ENCODE measurements around the gene GRAMD1B.
"Not testable (repeated sequence)": the region's sequence is repeated elsewhere in the genome, so short reads cannot be mapped to it uniquely, and the experiment has no call there.

GRAMD1B gene

DNA sequence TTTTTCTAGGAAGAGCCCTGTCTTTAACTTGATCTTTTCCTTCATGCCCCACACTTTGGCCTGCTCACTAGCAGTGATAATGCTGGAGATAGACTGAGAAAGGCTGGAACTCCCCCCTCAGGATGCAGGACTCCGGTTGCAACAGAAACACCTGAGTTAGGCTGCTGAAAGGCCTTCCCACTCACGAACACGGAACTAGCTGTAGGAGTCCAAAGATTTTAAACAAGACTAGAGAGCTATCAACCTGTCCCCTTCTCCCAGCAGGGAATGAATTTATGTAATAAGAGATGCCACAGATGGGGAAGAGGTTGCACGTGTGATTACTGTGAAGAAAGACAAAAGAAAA lies 211.4 kb downstream of the GRAMD1B start:
- DNase-seq (ENCODE audit: low spot score): no peak

GRCh38 chr11:123642435-123642834 lies 212.4 kb downstream of the GRAMD1B start:
- no peak for DNase-seq (ENCODE audit: low spot score)

GRCh38 chr11:123645286-123645975 lies 215.4 kb downstream of the GRAMD1B start:
- no peak for DNase-seq (ENCODE audit: low spot score)

GRCh38 chr11:123650901-123651300 lies 220.8 kb downstream of the GRAMD1B start:
- DNase-seq (ENCODE audit: low spot score): no peak

GRCh38 chr11:123652599-123652998 lies 222.5 kb downstream of the GRAMD1B start:
- DNase-seq (ENCODE audit: low spot score): no peak

- DNase-seq (ENCODE audit: low spot score): no peak
These were observed 223.4 kb downstream of the GRAMD1B start for GRCh38 chr11:123653483-123653826.

DNA sequence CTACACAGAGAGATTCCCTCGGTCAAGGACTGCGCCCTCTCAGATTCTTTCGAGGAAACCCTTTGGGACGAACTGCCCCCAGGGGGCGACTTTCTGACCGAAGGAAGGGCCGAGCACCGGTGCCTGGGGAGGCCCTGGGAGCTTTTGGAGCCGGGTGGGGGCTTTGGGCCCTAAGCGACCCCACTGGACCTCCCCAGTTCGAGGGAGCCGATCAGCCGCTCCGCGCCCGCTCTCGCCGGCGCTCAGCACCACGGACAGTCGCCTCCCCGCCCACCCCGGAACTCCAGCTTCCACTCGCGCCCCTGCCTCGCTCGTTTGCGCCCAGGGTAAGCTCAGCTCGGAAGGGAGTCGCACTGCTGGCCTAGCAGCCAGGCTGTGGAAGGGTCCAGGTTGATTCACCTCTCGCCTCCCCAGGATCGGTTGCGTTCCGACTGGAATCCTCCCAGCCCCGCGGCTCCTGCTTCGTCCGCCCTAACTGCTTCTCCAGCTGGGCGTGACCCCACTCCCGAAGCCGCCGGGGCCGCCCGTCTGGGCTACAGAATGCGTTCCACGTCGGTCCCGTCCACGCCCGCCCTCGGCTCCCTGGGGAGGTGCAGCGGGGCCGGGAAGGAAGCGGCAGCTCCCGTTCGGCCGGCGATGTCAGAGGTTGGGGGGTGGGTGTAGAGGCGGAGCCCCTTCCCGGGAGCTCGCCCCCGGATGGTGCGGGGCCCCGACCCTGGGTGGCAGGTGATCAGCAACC lies 223.9 kb downstream of the GRAMD1B start:
- peak; percentile 69 for DNase-seq (ENCODE audit: low spot score)

DNA sequence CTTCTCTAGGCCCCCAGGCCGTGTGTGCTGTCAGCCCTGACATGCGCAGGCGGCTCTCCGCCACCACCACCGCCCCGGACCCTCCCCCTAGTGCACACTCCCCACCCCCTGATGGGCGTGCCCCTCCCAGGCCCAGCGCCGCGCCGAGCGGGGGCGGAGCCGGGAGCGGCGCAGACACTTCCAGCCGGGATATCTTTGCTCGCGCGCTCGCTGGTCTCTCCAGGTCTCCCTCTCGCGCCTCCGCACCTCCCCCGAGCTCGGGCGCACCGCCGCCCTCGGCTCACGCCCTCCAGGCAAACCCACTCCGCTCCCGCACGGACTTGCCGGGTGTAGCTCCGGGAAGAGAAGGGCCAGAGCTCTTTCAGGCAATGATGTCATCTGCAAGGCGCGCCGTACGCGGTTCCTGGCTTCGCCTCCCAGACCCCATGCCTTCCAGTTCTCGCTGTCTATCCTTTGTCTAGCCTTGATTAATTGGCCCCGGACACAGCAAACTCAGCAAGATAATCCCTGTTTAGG lies 224.6 kb downstream of the GRAMD1B start, which contains the start of gene SCN3B:
Gene SCN3B (minus strand): TSS at position 59 of the 516 bp plus-strand sequence. CDS start 823 bp downstream, outside the sequence.
- peak; percentile 51 for DNase-seq (ENCODE audit: low spot score)

- no peak for DNase-seq (ENCODE audit: low spot score)
These were observed 229.2 kb downstream of the GRAMD1B start for GRCh38 chr11:123659311-123659710.

DNA sequence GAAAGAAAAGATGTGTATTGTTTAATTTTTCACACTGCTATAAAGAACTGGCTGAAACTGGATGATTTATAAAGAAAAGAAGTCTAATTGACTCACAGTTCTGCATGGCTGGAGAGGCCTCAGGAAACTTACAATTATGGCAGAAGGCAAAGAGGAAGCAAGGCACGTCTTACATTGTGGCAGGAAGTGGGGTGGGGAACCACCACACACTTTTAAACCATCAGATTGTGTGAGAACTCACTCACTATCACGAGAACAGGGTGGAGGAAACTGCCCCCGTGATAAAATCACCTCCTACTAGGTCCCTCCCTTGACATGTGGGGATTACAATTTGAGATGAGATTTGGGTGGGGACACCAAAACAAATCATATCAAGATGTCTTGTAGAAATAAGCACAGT lies 229.9 kb downstream of the GRAMD1B start:
- not testable (repeated sequence) for DNase-seq (ENCODE audit: low spot score)

- no peak for DNase-seq (ENCODE audit: low spot score)
These were observed 235.2 kb downstream of the GRAMD1B start for GRCh38 chr11:123665306-123665705.

GRCh38 chr11:123670081-123670480 lies 240.0 kb downstream of the GRAMD1B start:
- DNase-seq (ENCODE audit: low spot score): no peak

DNA sequence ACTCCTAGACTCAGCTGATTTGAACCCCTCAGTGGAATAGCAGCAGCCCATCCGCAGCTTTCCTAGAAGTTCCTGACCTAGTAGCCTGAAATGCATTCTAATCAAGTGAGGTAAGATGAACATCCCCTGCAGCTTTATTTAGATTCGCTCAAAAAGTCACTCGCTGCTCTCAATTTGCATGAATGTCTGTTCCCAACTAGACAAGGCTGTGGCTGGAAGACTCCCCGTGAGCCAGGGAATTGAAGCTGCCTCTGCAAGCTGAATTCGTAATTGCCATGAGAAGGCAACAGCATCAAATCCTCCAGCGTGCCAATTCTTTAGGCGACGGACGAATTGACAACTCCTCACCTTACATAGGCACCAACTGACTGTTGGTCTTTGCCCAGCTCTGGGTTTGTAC lies 241.5 kb downstream of the GRAMD1B start:
- no peak for DNase-seq (ENCODE audit: low spot score)

- no peak for DNase-seq (ENCODE audit: low spot score)
These were observed 242.5 kb downstream of the GRAMD1B start for GRCh38 chr11:123672568-123672967.

DNA sequence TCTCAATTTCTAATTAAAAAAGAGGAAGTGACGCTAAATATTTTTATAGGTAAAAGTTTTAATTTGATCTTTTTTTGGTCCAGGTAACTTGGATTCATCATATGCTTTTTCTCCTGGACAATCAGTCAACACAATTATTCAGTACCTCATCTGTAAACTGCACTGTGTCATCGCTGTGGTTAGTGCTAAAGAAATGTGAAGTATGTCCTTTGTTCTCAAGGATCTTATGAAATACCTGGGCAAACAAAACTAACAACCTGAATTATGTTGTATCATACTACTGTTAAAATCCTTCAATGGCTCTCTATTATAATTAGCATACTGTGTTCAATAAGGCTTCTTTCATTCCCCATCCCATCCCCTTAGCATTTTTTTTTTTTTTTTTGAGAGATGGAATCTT lies 244.2 kb downstream of the GRAMD1B start:
- DNase-seq (ENCODE audit: low spot score): no peak

Measured in hepatic stellate cell (primary cell).